CD4-positive, alpha-beta T cell treated with Interleukin-10 for 1 hour (primary cell): Measurements from ENCODE around the gene ALPI.
"Not testable (repeated sequence)": the region's sequence is repeated elsewhere in the genome, so short reads cannot be mapped to it uniquely, and the experiment has no call there.

Source experiments
- DNase-seq: peaks from one replicate; pipeline ENCODE4 v3.0.0-alpha.2; 2020

ALPI gene

GRCh38 chr2:232443669-232444408 is 12.1 kb upstream of the ALPI start:
- not testable (repeated sequence) for DNase-seq

GRCh38 chr2:232444409-232445148 is 11.4 kb upstream of the ALPI start:
- peak; percentile 59 for DNase-seq

GRCh38 chr2:232445149-232445885 is 10.6 kb upstream of the ALPI start:
- not testable (repeated sequence) for DNase-seq

- not testable (repeated sequence) for DNase-seq
Measured at GRCh38 chr2:232446266-232446777, 9.6 kb upstream of the ALPI start.

- DNase-seq, result no peak
Measured at GRCh38 chr2:232447091-232447620, 8.8 kb upstream of the ALPI start.

GRCh38 chr2:232447638-232448303 is 8.2 kb upstream of the ALPI start:
- no peak for DNase-seq

GRCh38 chr2:232448304-232448690 is 7.7 kb upstream of the ALPI start:
- no peak for DNase-seq

GRCh38 chr2:232449964-232450363 is 6.0 kb upstream of the ALPI start:
- no peak for DNase-seq

- DNase-seq, result not testable (repeated sequence)
Measured at GRCh38 chr2:232451645-232452044, 4.3 kb upstream of the ALPI start.

- DNase-seq, result no peak
Measured at GRCh38 chr2:232454630-232455029, 1.3 kb upstream of the ALPI start.

- no peak for DNase-seq
Measured at GRCh38 chr2:232456296-232457120, 555 bp downstream of the ALPI start.

GRCh38 chr2:232457121-232458011 is 1.4 kb downstream of the ALPI start:
- no peak for DNase-seq

- DNase-seq, result no peak
Measured at GRCh38 chr2:232458051-232458660, 2.2 kb downstream of the ALPI start.

- DNase-seq, result no peak
Measured at GRCh38 chr2:232458661-232459418, 2.9 kb downstream of the ALPI start.

GRCh38 chr2:232459419-232460035 is 3.6 kb downstream of the ALPI start:
- no peak for DNase-seq

- DNase-seq, result no peak
Measured at GRCh38 chr2:232460171-232460570, 4.2 kb downstream of the ALPI start.

- no peak for DNase-seq
Measured at GRCh38 chr2:232463701-232464543, 8.0 kb downstream of the ALPI start.

GRCh38 chr2:232464544-232464885 is 8.6 kb downstream of the ALPI start:
- DNase-seq, result no peak
